SK-N-MC (cell line): ENCODE results near the gene SLC37A1.

Source experiments
- EZH2 ChIP-seq: fragments of 200-600 bp; sonication (generic); IDR thresholded peaks from one replicate; pipeline ENCODE4 v1.6.1; 2017; ENCODE audit warnings: antibody characterized with exemption
- FOXP2 ChIP-seq: optimal IDR thresholded peaks from 2 replicates; pipeline ENCODE3; 2011; ENCODE audit warnings: mild to moderate bottlenecking, moderate library complexity; ENCODE audit not compliant: insufficient read depth; ENCODE audit errors: extremely low read length, control extremely low read depth
- POLR2AphosphoS5 ChIP-seq: IDR thresholded peaks from 2 replicates; pipeline ENCODE4 v1.6.1; 2012; ENCODE audit warnings: mild to moderate bottlenecking, low read depth, low read length, borderline replicate concordance

- TF ChIP-seq EZH2, result no peak
- TF ChIP-seq POLR2AphosphoS5, result no peak
- no peak for TF ChIP-seq FOXP2
These were observed 70.6 kb downstream of the SLC37A1 start for GRCh38 chr21:42584296-42584641.
